Measurements from ENCODE around the gene TM4SF4. TPM values are rescaled to one million over a fixed set of nuclear protein-coding genes. Genes with fewer than 3 reads are reported as not detected.
"Not testable (repeated sequence)": the region's sequence is repeated elsewhere in the genome, so short reads cannot be mapped to it uniquely, and the experiment has no call there.

TM4SF4 gene
- total RNA-seq, 4 donors from 2014 or later, result 0.24 to 0.65 TPM; not detected in 2

DNA sequence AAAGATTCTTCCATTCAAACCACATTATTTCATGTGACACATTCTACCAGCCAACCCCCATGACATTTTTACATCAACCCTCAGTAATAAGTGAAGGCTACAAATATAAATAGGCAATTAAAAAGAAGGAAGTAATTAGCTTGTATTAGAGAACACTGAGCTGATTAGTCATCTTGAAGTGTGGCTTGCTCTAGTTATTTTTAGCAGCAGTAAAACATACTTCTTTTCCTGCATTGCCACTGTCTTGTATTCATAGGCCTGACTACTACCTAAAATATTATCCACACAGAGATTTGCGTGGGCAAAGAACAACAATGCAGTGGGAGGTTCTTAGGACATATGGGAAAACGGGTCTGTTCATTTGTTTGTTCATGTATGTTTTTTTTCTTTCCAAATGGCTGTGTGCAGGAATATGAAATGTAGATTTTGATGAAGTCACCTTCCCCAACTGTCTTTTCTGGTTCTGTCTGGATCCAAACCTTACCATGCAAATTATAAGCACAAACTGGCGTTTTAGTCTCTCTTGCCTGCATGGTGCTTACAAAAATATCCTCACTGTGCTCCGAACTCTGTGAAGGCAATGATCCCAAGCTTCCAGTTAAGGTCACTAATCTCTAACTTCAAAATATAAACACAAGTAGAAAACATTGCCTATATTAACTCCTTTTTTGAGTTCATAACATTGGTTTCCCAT is 31.5 kb upstream of the TM4SF4 start:
- TF ChIP-seq, protein P1, sequence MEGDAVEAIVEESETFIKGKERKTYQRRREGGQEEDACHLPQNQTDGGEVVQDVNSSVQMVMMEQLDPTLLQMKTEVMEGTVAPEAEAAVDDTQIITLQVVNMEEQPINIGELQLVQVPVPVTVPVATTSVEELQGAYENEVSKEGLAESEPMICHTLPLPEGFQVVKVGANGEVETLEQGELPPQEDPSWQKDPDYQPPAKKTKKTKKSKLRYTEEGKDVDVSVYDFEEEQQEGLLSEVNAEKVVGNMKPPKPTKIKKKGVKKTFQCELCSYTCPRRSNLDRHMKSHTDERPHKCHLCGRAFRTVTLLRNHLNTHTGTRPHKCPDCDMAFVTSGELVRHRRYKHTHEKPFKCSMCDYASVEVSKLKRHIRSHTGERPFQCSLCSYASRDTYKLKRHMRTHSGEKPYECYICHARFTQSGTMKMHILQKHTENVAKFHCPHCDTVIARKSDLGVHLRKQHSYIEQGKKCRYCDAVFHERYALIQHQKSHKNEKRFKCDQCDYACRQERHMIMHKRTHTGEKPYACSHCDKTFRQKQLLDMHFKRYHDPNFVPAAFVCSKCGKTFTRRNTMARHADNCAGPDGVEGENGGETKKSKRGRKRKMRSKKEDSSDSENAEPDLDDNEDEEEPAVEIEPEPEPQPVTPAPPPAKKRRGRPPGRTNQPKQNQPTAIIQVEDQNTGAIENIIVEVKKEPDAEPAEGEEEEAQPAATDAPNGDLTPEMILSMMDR (IDR thresholded peaks at IDR 0.05), result no peak
- no peak for ATAC-seq (ENCODE audit: low FRiP score)
- DNase-seq (ENCODE audit: low spot score), result no peak

DNA sequence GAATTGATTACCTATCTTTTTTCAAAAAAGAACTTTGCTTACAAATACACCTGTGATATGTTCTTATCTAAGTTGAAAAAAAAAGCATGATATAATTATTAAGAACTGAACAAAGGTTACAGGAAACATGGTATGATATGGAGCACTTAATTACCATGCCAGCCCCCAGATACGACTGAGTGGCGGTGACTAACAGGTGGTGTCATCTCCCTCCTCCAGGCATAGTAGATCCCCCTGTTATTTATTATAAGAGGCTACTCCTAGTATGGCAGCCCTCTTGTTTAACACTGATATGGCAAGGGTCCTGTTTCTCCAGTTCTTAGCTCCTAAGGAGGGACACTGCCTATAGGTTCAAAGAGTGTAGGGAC is 31.0 kb upstream of the TM4SF4 start:
- no peak for DNase-seq (ENCODE audit: low spot score)
- TF ChIP-seq, protein P1 (IDR thresholded peaks at IDR 0.05), result no peak
- ATAC-seq (ENCODE audit: low FRiP score), result no peak

DNA sequence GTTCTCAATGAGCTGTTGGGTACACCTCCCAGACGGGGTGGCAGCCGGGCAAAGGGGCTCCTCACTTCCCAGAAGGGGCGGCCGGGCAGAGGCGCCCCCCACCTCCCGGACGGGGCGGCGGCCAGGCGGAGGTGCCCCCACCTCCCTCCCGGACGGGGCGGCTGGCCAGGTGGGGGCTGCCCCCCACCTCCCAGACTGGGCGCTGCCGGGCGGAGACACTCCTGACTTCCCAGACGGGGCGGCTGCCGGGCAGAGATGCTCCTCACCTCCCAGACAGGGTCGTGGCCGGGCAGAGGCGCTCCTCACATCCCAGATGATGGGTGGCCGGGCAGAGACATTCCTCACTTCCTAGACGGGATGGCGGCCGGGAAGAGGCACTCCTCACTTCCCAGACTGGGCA is 29.6 kb upstream of the TM4SF4 start:
- not testable (repeated sequence) for ATAC-seq (ENCODE audit: low FRiP score); DNase-seq (ENCODE audit: low spot score)

DNA sequence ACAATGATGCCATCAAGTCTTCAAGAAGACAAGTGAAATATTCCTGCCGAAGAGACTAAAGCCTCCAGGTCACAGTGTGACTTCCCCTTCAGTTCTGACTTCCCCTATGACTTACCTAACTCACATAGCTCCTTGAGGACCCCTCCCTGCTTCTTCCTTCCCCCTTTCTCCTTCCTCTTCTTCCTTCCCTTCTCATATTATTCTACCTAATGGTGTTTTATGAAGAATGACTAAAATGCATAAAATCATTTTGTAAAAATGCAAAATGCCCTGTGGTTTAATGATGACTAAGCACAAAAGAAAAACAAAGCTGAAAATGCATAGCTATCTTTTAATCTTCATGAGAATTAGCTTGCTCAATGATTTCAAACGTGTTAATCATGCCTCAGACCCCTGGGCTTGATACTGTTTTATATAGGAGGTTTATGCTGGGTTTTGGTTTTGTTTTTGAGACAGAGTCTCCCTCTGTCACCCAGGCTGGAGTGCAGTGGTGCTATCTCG is 26.1 kb upstream of the TM4SF4 start:
- TF ChIP-seq, protein P1 (IDR thresholded peaks at IDR 0.05), result no peak
- no peak for DNase-seq (ENCODE audit: low spot score)

DNA sequence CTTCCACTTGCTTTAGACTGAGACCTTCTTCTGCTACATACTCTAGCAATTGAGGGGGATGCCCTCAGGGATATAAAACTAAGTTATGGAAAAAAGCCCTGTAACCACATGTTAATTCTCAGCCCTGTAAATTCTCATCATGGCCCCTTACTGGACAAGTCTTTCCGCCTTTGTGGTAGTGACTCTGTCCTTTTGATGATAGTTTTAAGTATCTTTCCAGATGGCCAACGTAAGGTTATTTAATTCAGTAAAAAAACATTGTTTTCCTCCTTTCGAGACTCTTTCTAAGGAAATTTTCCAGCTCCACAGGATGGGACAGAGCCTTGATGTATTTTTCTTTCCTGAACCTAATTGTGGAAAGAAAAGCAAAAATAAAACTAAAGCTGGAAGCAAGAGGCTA is 25.3 kb upstream of the TM4SF4 start:
- TF ChIP-seq, protein P1 (IDR thresholded peaks at IDR 0.05), result no peak
- no peak for DNase-seq (ENCODE audit: low spot score)
- no peak for ATAC-seq (ENCODE audit: low FRiP score)

More for the DNA sequence above, 26.1 kb upstream of the TM4SF4 start:
- peak; percentile 4 for ATAC-seq (ENCODE audit: low FRiP score)

DNA sequence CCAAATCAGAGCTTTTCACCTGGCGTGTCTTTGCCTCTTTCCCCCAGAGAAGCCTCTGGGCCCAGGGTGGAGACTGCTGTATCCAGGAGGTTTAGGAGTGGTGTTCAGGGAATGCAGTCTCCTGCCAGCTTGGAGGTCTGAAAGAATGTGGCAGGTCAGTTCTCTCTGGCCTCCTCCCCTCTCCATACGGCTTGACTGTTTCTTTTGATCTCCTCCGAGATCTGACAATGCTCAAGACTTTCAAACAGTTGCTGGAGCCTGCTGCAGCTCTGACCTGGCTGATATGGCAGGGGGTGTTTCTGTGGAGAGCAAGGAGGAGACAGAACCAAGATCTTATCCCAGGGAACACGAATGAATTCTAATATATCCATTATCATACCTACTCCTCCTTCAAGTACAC is 24.7 kb upstream of the TM4SF4 start:
- no peak for DNase-seq (ENCODE audit: low spot score)
- ATAC-seq (ENCODE audit: low FRiP score), result peak; percentile 38
- TF ChIP-seq, protein P1 (IDR thresholded peaks at IDR 0.05), result no peak

DNA sequence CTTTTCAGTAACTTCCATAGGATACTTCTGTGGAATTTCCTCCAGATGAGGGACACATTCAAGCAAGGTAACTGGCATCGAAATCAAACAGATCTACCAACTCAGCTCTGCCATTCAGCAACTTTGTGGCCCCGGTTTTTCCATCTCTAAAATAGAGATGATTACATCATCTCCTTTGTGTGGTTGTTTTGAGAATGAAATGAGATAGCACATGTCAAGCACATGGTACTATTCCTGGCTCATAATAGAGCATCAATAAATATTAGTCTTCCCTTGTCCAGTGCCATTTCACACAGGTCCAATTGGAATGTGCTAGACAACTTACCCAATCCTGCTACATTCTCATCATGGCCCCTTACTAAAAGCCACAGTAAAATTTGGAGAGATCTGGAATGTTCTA is 24.2 kb upstream of the TM4SF4 start:
- ATAC-seq (ENCODE audit: low FRiP score) (no peak), DNase-seq (ENCODE audit: low spot score) (no peak)
- TF ChIP-seq, protein P1 (IDR thresholded peaks at IDR 0.05), result no peak
